ENCODE data around the gene PLOD1. TPM values are rescaled to one million over a fixed set of nuclear protein-coding genes. Genes with fewer than 3 reads are reported as not detected.

PLOD1 gene
- total RNA-seq, 1 donor from 2014 or later: 104 TPM

GRCh38 chr1:12021616-12022015 is 87.1 kb downstream of the PLOD1 start:
- Histone ChIP-seq H3K27me3 (ENCODE audit: control insufficient read depth, insufficient read depth, low read length) (no peaks in the 10 kb centered on the region), H3K36me3 (ENCODE audit: control insufficient read depth, insufficient read depth, low read length) (peaks cover 4% of the 10 kb centered on the region), H3K4me3 (ENCODE audit: low read depth, low read length) (no peak overlapping the region)
- no peak for TF ChIP-seq CTCF (IDR thresholded peaks at IDR 0.05; ENCODE audit: insufficient read depth, low read length, poor library complexity, severe bottlenecking)
- no peak for DNase-seq (ENCODE audit: low read depth)

- Histone ChIP-seq H3K4me3 (ENCODE audit: low read depth, low read length) (no peak overlapping the region), H3K27me3 (ENCODE audit: control insufficient read depth, insufficient read depth, low read length) (no peaks in the 10 kb centered on the region), H3K36me3 (ENCODE audit: control insufficient read depth, insufficient read depth, low read length) (peaks cover 4% of the 10 kb centered on the region)
- no peak for DNase-seq (ENCODE audit: low read depth)
- no peak for TF ChIP-seq CTCF (IDR thresholded peaks at IDR 0.05; ENCODE audit: insufficient read depth, low read length, poor library complexity, severe bottlenecking)
Observed at GRCh38 chr1:12022036-12022435, 87.5 kb downstream of the PLOD1 start.

Other genes starting within 250 kb of the PLOD1 start
- gene DRAXIN, start 243.0 kb upstream of the PLOD1 start, total RNA-seq: 2.8 and 4.5 TPM in 2 replicates
- 76.7 and 89.8 TPM in 2 replicates for gene AGTRAP, start 198.6 kb upstream of the PLOD1 start, total RNA-seq
- not detected in 2 replicates for gene C1orf167, start 172.5 kb upstream of the PLOD1 start, total RNA-seq
- 23.1 and 26.6 TPM in 2 replicates for gene MTHFR, start 128.8 kb upstream of the PLOD1 start, total RNA-seq
- 17.6 and 17.7 TPM in 2 replicates for gene CLCN6, start 128.5 kb upstream of the PLOD1 start, total RNA-seq
- gene NPPA, start 86.9 kb upstream of the PLOD1 start, total RNA-seq: not detected in 2 replicates
- 2.5 and 5.4 TPM in 2 replicates for gene NPPB, start 75.8 kb upstream of the PLOD1 start, total RNA-seq
- gene KIAA2013, start 8.3 kb upstream of the PLOD1 start, total RNA-seq: 97.2 and 108 TPM in 2 replicates
- gene MFN2, start 45.7 kb downstream of the PLOD1 start, total RNA-seq: 73.5 and 78.2 TPM in 2 replicates
- 67.4 and 69.9 TPM in 2 replicates for gene MIIP, start 84.8 kb downstream of the PLOD1 start, total RNA-seq
- gene TNFRSF8, start 128.6 kb downstream of the PLOD1 start, total RNA-seq: 0.21 and 1.2 TPM in 2 replicates
- gene TNFRSF1B, start 232.3 kb downstream of the PLOD1 start, total RNA-seq: 0.21 and 0.27 TPM in 2 replicates